Prostate gland (tissue), 2 donors: ENCODE data around the gene SLC50A1. TPM values are rescaled to one million over a fixed set of nuclear protein-coding genes. Genes with fewer than 3 reads are reported as not detected.
A peak's percentile ranks its signal among the peaks of the same experiment; 100 is the strongest.

ENCODE experiments used
- DNase-seq: peaks from one replicate; pipeline ENCODE4 v3.0.0-alpha.2; 2019; ENCODE audit warnings: low spot score
- H3K27ac ChIP-seq, 2 donors: fragments of 200-600 bp; sonication (generic); 2 replicates each; pipeline ENCODE4 v1.5.1; 2017 to 2019
- H3K27me3 ChIP-seq: fragments of 200-600 bp; sonication (generic); replicated peaks from 2 replicates; pipeline ENCODE4 v1.5.1; 2019; ENCODE audit not compliant: insufficient read depth
- H3K36me3 ChIP-seq, 2 donors: fragments of 200-600 bp; sonication (generic); 1 replicate in 1 of 2; 2 replicates in 1 of 2; pipeline versions ENCODE4 v1.5.1 to v1.8.1; 2017 to 2019
- H3K4me1 ChIP-seq: fragments of 200-600 bp; sonication (generic); replicated peaks from 2 replicates; pipeline ENCODE4 v1.5.1; 2019
- H3K4me3 ChIP-seq, 2 donors: fragments of 200-600 bp; sonication (generic); 2 replicates each; pipeline ENCODE4 v1.5.1; 2017 to 2019
- H3K9me3 ChIP-seq: fragments of 200-600 bp; sonication (generic); 2 replicates; pipeline ENCODE4 v1.5.1; 2017
- POLR2A ChIP-seq: fragments of 450-650 bp; IDR thresholded peaks from one replicate; pipeline ENCODE4 v1.6.1; 2016; ENCODE audit warnings: antibody characterized with exemption, mild to moderate bottlenecking
- POLR2AphosphoS5 ChIP-seq: sonication (generic); formaldehyde crosslinking; IDR thresholded peaks from one replicate; pipeline ENCODE4 v1.6.1; 2017; ENCODE audit warnings: antibody characterized with exemption
- WGBS: methylation state at CpG from one replicate; pipeline ENCODE4 v1.1.5; 2018; 5-methylcytosine and 5-hydroxymethylcytosine counted together
- intact Hi-C: fragments of 100-400 bp; cut with DNase I; formaldehyde crosslinking; loops from one replicate; pipeline ENCODE4 v1.14.2; 2022
- total RNA-seq, 2 donors: library from RNA; depleted of rRNA; stranded (reverse); fragments of >200 nt; gene quantifications; one replicate each; pipeline ENCODE4 v1.1.0, GENCODE V29; 2016
- TF ChIP-seq, protein P1 (sequence below), 4 experiments: fragments of 200-600 bp in 2 of 4; fragments of 450-650 bp in 2 of 4; sonication (generic) in 2 of 4; IDR thresholded peaks; 1 replicate in 3 of 4; 2 replicates in 1 of 4; pipeline ENCODE4 v1.5.1; 2016 to 2019; ENCODE audit warnings: antibody characterized with exemption in 4 of 4, mild to moderate bottlenecking in 2 of 4, moderate library complexity in 2 of 4

SLC50A1 gene
- total RNA-seq, 2 donors from 2014 or later = 26.6 to 48.0 TPM

DNA sequence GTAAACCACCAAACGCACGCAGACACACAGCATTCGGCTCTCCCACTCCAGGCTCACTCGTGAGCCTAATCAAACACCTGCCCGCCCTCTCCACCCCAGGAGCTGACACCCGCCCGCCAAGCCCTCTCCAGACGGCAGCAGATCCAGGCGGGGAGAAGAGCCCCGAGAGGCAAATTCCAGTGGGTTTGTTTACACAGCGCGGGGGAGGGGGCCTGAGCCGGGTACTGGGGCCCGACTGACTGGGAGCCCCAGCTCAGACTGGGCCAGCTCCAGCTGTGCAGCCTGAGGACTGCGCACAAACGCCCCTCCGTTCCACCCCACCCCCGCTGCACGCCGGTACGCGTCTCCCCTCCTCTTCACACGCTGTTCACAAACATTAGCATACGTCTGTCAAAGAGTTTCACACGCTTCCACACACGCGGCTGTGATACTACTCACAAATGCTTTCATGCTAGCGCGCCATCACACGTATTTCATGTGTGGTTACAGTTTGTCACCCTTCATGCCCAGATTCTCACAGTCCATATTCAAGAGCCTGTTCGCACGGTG is 9.0 kb upstream of the SLC50A1 start:
- peak overlapping the region; percentile 71 to 80 for H3K4me3 ChIP-seq
- H3K9me3 ChIP-seq = no peaks in the 10 kb centered on the region
- WGBS = 5% methylated on average over 32 of the region's 32 CpGs
- intact Hi-C loops = loop anchor here (2.0 kb wide), 1 partner anchor 34 kb away; no protein-coding TSS in a partner anchor
- no peaks in the 10 kb centered on the region for H3K27me3 ChIP-seq
- H3K27ac ChIP-seq = peak overlapping the region; percentile 94 to 98
- H3K4me1 ChIP-seq = peaks cover 9% of the 10 kb centered on the region
- no peaks in the 10 kb centered on the region for H3K36me3 ChIP-seq
- peak; percentile 54 for DNase-seq
- TF ChIP-seq POLR2AphosphoS5 (no peak), POLR2A (no peak)
- TF ChIP-seq, protein P1, sequence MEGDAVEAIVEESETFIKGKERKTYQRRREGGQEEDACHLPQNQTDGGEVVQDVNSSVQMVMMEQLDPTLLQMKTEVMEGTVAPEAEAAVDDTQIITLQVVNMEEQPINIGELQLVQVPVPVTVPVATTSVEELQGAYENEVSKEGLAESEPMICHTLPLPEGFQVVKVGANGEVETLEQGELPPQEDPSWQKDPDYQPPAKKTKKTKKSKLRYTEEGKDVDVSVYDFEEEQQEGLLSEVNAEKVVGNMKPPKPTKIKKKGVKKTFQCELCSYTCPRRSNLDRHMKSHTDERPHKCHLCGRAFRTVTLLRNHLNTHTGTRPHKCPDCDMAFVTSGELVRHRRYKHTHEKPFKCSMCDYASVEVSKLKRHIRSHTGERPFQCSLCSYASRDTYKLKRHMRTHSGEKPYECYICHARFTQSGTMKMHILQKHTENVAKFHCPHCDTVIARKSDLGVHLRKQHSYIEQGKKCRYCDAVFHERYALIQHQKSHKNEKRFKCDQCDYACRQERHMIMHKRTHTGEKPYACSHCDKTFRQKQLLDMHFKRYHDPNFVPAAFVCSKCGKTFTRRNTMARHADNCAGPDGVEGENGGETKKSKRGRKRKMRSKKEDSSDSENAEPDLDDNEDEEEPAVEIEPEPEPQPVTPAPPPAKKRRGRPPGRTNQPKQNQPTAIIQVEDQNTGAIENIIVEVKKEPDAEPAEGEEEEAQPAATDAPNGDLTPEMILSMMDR (IDR thresholded peaks at IDR 0.05) = peak in 1 of 4 experiments; percentile 3

DNA sequence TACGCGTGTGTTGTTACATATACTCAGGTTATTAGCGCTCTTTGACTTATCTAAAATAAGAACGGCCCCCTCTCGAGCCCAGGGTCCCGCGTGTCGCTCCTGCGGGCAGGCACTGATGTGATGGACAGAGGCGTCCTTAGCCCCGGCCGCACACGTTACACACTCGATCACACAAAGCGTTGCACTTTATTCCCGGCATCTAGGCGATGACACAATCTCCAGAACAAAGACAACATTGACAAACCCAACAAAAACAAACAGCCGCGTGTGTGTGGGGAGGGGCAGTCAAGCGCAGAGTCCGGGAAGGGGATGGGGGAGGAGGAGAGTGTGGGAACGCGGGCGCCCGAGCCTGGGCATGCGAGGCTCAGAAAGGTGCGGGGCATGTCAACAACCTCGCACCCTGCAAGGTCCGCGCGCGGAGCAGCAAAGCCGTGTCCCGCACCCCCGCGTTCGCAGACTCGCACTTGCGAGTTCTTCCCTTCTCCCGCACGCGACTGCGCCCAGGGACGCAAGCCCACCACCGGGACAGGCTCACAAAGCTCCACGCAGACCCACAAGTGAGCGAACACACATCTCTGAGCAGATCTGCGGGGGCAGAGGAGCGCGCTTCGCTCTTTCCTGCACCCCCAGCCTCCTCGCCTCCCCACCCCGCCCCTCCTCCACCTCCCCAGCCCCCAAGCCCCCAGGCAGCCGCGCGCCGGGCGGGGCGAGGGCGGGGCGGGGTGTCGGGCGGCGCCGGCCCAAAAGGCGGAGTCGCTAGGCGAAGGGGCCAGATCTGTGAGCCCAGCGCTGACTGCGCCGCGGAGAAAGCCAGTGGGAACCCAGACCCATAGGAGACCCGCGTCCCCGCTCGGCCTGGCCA is 8.3 kb upstream of the SLC50A1 start, which contains the start of gene EFNA1:
Gene EFNA1 (plus strand): TSS at position 772 of the 862 bp plus-strand sequence. CDS start 102 bp downstream, outside the sequence.
- Histone ChIP-seq H3K4me3 (peak within 1 kb of the TSS; percentile 71 to 80), H3K36me3 (peaks cover 0 to 4% of the 10 kb centered on the region in 2 donors), H3K4me1 (peaks cover 14% of the 10 kb centered on the region), H3K27me3 (no peaks in the 10 kb centered on the region), H3K27ac (peak within 1 kb of the TSS; percentile 94 to 98), H3K9me3 (no peaks in the 10 kb centered on the region)
- WGBS = under 1% methylated on average over 74 of the region's 76 CpGs
- TF ChIP-seq POLR2AphosphoS5 (peak; percentile 93), POLR2A (peak; percentile 97)
- TF ChIP-seq, protein P1 (IDR thresholded peaks at IDR 0.05) = peak in 1 of 4 experiments; percentile 18
- intact Hi-C loops = loop anchor here (2.0 kb wide), 1 partner anchor 35 kb away; no protein-coding TSS in a partner anchor
- peak; percentile 93 for DNase-seq

DNA sequence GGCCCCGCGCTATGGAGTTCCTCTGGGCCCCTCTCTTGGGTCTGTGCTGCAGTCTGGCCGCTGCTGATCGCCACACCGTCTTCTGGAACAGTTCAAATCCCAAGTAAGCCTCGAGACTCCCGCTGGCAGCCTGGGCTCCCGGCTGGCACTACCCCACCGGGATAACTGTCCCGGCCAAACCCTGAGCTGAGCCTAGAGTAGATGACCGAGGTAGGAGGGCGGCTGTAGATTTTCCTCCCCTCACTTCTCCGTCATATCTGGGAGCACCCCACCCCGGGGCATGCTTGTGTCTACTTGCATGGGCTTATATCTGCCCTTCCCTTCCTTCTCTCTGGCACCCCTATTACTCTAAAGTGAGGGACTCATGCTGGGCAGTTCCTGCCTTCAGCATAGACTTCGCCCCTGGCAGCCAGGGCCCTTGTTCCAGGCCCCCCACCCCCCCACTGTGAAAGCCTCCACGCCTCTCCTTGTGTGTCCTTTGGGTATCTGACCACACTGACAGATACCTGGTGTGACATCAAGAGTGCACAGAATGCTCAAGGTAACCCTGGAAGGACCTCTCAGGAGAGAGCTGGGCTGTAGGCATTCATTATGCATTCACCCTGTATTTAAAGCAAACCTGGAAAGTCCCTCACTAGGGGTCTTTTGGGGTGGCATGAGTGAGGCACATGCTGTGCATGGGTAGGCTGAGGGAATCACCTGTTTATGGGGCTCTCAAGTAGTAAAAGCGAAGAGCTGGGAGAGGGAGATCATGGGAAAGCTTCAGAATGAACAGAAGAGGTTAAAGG is 7.5 kb upstream of the SLC50A1 start:
- intact Hi-C loops = loop anchor here (2.0 kb wide), 1 partner anchor 35 kb away; no protein-coding TSS in a partner anchor
- H3K4me3 ChIP-seq = peak overlapping the region; percentile 71 to 80
- 4% methylated on average over 17 of the region's 17 CpGs for WGBS
- no peak for TF ChIP-seq POLR2A
- TF ChIP-seq, protein P1 (IDR thresholded peaks at IDR 0.05) = no peak
- TF ChIP-seq POLR2AphosphoS5 = no peak
- peak overlapping the region; percentile 94 to 98 for H3K27ac ChIP-seq
- peaks cover 0 to 4% of the 10 kb centered on the region in 2 donors for H3K36me3 ChIP-seq
- DNase-seq = no peak
- H3K27me3 ChIP-seq = no peaks in the 10 kb centered on the region
- H3K9me3 ChIP-seq = no peaks in the 10 kb centered on the region
- H3K4me1 ChIP-seq = peaks cover 14% of the 10 kb centered on the region

DNA sequence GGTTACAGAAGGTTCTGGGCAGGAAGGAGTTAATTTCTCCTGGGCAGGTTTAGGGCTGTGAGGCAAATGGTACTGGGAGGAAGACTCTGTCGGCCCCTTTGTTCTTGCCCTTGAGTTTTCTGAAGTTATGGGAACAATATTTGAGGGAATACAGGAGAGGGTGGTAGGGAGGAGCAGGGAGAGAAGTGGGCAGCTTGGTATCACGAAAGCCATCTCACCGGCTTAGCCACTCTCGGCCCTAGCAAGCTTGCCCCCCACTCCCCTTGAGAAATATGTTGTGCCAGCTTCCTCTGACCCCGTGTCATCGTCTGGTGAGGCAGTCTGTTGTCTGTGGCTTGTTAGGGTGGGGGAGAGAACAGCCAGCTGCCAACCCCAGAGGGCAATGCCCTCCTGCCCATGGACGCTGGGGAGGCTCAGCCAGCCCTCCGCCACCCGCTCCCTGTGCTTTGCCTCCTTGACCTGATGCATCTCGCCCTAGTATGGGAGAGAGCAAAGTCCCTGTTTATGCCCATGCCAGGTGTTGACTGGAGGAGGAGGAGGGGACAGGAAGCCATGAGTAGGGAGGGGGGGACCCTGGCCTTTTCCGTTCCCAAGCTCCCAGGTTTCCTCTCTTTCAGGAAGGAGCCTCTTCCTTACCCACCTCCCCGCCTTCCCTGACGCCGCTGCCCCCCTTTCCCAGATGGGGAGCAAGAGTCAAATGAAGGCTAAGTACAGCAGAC is 6.7 kb upstream of the SLC50A1 start:
- DNase-seq = peak; percentile 62
- H3K4me1 ChIP-seq = peaks cover 19% of the 10 kb centered on the region
- TF ChIP-seq POLR2A (peak; percentile 60), POLR2AphosphoS5 (peak; percentile 55)
- TF ChIP-seq, protein P1 (IDR thresholded peaks at IDR 0.05) = peak in 1 of 4 experiments; percentile 4

More for the DNA sequence above, 6.7 kb upstream of the SLC50A1 start:
- H3K4me3 ChIP-seq = peak overlapping the region; percentile 71 to 80
- peaks cover under 1 to 9% of the 10 kb centered on the region in 2 donors for H3K36me3 ChIP-seq
- no peaks in the 10 kb centered on the region for H3K9me3 ChIP-seq
- intact Hi-C loops = no loop called here
- 9% methylated on average over 14 of the region's 14 CpGs for WGBS
- no peaks in the 10 kb centered on the region for H3K27me3 ChIP-seq
- H3K27ac ChIP-seq = peak overlapping the region; percentile 94 to 98
